Chondrocyte (in vitro differentiated cells): ENCODE results near the gene VPS39. TPM values are rescaled to one million over a fixed set of nuclear protein-coding genes. Genes with fewer than 3 reads are reported as not detected.

ENCODE experiments used
- DNase-seq: peaks from one replicate; pipeline ENCODE4 v3.0.0; 2021; ENCODE audit warnings: mixed read lengths, low spot score
- H3K27ac Mint-ChIP-seq: one replicate; pipeline ENCODE4 v1.8.0; 2021; ENCODE audit warnings: mild to moderate bottlenecking, moderate library complexity, mixed read lengths; ENCODE audit not compliant: unreplicated experiment
- H3K27me3 Mint-ChIP-seq: 2 replicates; pipeline ENCODE4 v1.8.0; 2021; ENCODE audit warnings: low read depth, mixed read lengths
- H3K36me3 Mint-ChIP-seq: 2 replicates; pipeline ENCODE4 v1.8.0; 2021; ENCODE audit warnings: low read depth, mixed read lengths
- H3K4me1 Mint-ChIP-seq: 2 replicates; pipeline ENCODE4 v1.8.0; 2021; ENCODE audit warnings: low read depth, mild to moderate bottlenecking, mixed read lengths
- H3K4me3 Mint-ChIP-seq: one replicate; pipeline ENCODE4 v1.8.0; 2021; ENCODE audit warnings: mild to moderate bottlenecking, moderate library complexity, mixed read lengths; ENCODE audit not compliant: unreplicated experiment
- H3K9me3 Mint-ChIP-seq: 2 replicates; pipeline ENCODE4 v1.8.0; 2021; ENCODE audit warnings: low read depth, mixed read lengths
- CTCF ChIP-seq: fragments of 200-600 bp; sonication (generic); IDR thresholded peaks from 2 replicates; pipeline ENCODE4 v1.5.0; 2021; ENCODE audit warnings: antibody characterized with exemption, mild to moderate bottlenecking, moderate library complexity
- total RNA-seq: library from RNA; stranded (reverse); gene quantifications from 3 replicates; pipeline ENCODE4 v1.2.1, GENCODE V29; 2021

VPS39 gene
- total RNA-seq, 1 donor from 2014 or later = 53.5 TPM

DNA sequence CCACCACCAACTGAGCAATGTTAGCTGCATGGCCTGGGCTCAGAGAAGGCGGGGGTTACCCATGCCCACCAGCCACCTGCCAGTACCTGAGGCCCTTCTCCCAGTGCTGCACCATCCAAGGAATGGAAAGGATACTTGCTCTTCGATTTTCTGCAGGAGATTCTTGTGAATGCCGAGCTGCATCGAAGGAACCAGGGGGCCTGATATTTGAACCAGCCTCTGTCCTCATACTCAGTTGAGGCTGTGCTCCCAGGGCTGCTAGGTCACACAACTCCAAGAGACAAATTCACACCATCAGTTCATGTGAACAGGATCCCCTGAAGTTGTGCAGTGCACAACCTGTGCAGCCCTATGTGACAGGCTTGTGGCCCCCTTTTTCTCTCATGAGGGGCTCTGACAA lies 69.7 kb downstream of the VPS39 start:
- DNase-seq = peak; percentile 42
- H3K36me3 Mint-ChIP-seq = peaks cover 2% of the 10 kb centered on the region
- H3K4me3 Mint-ChIP-seq = no peak overlapping the region
- no peak overlapping the region for H3K27ac Mint-ChIP-seq
- no peaks in the 10 kb centered on the region for H3K9me3 Mint-ChIP-seq
- no peaks in the 10 kb centered on the region for H3K4me1 Mint-ChIP-seq
- H3K27me3 Mint-ChIP-seq = peaks cover 18% of the 10 kb centered on the region
- TF ChIP-seq CTCF = no peak

GRCh38 chr15:42137461-42138261 lies 70.4 kb downstream of the VPS39 start:
- peak; percentile 86 for TF ChIP-seq CTCF
- Mint-ChIP-seq H3K9me3 (no peaks in the 10 kb centered on the region), H3K4me1 (no peaks in the 10 kb centered on the region), H3K36me3 (no peaks in the 10 kb centered on the region), H3K4me3 (no peak overlapping the region), H3K27me3 (peaks cover 17% of the 10 kb centered on the region), H3K27ac (no peak overlapping the region)
- DNase-seq = peak; percentile 21

DNA sequence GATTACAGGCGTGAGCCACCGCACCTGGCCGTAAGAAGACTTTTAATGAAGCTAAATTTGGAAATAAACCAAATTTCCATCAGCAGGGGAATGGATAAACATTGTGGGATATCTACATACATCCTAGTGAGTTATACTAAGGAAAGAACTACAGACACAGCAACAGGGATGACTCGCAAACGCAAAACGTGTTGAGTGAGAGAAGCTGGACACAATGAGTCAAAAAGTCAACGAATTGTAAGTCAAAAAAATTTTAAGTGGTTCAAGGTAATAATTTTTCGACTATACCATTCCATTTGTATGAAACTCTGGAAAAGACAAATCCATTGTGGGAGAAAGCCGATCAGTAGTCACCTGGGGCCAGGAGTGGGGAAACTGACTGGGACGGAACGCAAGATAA lies 71.6 kb downstream of the VPS39 start:
- peaks cover 15% of the 10 kb centered on the region for H3K27me3 Mint-ChIP-seq
- H3K36me3 Mint-ChIP-seq = no peaks in the 10 kb centered on the region
- H3K4me3 Mint-ChIP-seq = no peak overlapping the region
- H3K27ac Mint-ChIP-seq = no peak overlapping the region
- DNase-seq = no peak
- no peaks in the 10 kb centered on the region for H3K9me3 Mint-ChIP-seq
- H3K4me1 Mint-ChIP-seq = no peaks in the 10 kb centered on the region
- TF ChIP-seq CTCF = no peak

GRCh38 chr15:42135351-42135750 lies 72.8 kb downstream of the VPS39 start:
- Mint-ChIP-seq H3K4me1 (no peaks in the 10 kb centered on the region), H3K9me3 (no peaks in the 10 kb centered on the region), H3K36me3 (no peaks in the 10 kb centered on the region), H3K4me3 (no peak overlapping the region), H3K27me3 (peaks cover 22% of the 10 kb centered on the region), H3K27ac (no peak overlapping the region)
- DNase-seq = no peak
- TF ChIP-seq CTCF = no peak

DNA sequence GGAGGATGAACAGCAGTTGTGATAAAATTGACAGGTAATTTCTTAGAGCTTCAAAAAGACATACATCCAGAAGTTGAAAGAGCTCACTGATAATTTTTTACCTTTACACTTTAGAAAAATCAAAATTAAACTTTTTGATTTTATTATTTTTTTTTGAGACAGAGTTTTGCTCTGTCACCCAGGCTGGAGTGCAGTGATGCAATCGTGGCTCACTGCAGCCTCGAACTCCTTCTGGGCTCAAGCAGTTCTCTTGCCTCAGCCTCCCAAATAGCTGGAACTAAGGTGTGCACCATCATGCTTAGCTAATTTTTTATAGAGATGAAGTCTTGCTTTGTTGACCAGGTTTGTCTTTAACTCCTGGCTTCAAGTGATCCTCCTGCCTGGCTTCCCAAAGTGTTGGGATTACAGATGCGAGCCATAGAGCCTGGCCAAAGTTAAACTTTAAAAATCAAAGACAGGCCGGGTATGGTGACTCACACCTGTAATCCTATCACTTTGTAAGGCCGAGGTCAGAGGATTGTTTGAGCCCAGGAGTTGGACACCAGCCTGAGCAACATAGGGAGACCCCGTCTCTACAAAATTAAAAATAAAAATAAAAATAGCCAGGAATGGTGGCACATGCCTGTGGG lies 73.4 kb downstream of the VPS39 start:
- Mint-ChIP-seq H3K4me3 (no peak overlapping the region), H3K27ac (no peak overlapping the region), H3K27me3 (peaks cover 22% of the 10 kb centered on the region), H3K36me3 (no peaks in the 10 kb centered on the region), H3K4me1 (no peaks in the 10 kb centered on the region), H3K9me3 (no peaks in the 10 kb centered on the region)
- DNase-seq = no peak
- TF ChIP-seq CTCF = no peak
